Keratinocyte (primary cell): ENCODE measurements around the gene MEIOC.

Experiments used
- CTCF ChIP-seq, 3 experiments: IDR thresholded peaks in 1 of 3; conservative IDR thresholded peaks in 1 of 3; optimal IDR thresholded peaks in 1 of 3; 2 replicates in 2 of 3; 3 replicates in 1 of 3; pipeline versions ENCODE3 to v1.5.1; 2011; ENCODE audit warnings: low read length in 3 of 3, mild to moderate bottlenecking in 3 of 3, moderate library complexity in 2 of 3, control low read depth in 1 of 3, inconsistent platforms in 1 of 3; ENCODE audit not compliant: insufficient read depth in 2 of 3; ENCODE audit errors: extremely low read depth in 1 of 3
- EZH2 ChIP-seq: IDR thresholded peaks from one replicate; pipeline ENCODE4 v1.6.1; 2012; ENCODE audit warnings: inconsistent platforms, mild to moderate bottlenecking, low read length, moderate library complexity

GRCh38 chr17:44642834-44643233 lies 13.4 kb upstream of the MEIOC start:
- TF ChIP-seq CTCF (optimal IDR thresholded peaks at IDR 0.05 in 1 of 3, IDR thresholded peaks at IDR 0.05 in 1 of 3, conservative IDR thresholded peaks at IDR 0.05 in 1 of 3; ENCODE audit: extremely low read depth in 1 of 3, insufficient read depth in 2 of 3, low read length in 3 of 3) = no peak
- TF ChIP-seq EZH2 = no peak
